ENCODE results near the gene F9. TPM values are rescaled to one million over a fixed set of nuclear protein-coding genes. Genes with fewer than 3 reads are reported as not detected.
"Not testable (repeated sequence)": the region's sequence is repeated elsewhere in the genome, so short reads cannot be mapped to it uniquely, and the experiment has no call there.

Gene F9
- not detected in 2 replicates for total RNA-seq (2014; rRNA removed; shearing (Covaris generic))

- no peak for DNase-seq (ENCODE audit: low spot score)
These were observed at the start of gene F9 for GRCh38 chrX:139530550-139530949. TSS of gene F9 (plus strand) at chrX:139530739. CDS start at chrX:139530765, 26 bp downstream.

GRCh38 chrX:139483699-139484098 lies 46.8 kb upstream of the F9 start:
- no peak for DNase-seq (ENCODE audit: low spot score)

GRCh38 chrX:139484591-139484990 lies 45.9 kb upstream of the F9 start:
- no peak for DNase-seq (ENCODE audit: low spot score)

- no peak for DNase-seq (ENCODE audit: low spot score)
These were observed 35.2 kb upstream of the F9 start for GRCh38 chrX:139495324-139495723.

- no peak for DNase-seq (ENCODE audit: low spot score)
These were observed 24.2 kb upstream of the F9 start for GRCh38 chrX:139506333-139506732.

- DNase-seq (ENCODE audit: low spot score) = no peak
These were observed 22.4 kb upstream of the F9 start for GRCh38 chrX:139508099-139508498.

- DNase-seq (ENCODE audit: low spot score) = no peak
These were observed 12.1 kb upstream of the F9 start for GRCh38 chrX:139518475-139518874.

- DNase-seq (ENCODE audit: low spot score) = not testable (repeated sequence)
These were observed 1.7 kb upstream of the F9 start for GRCh38 chrX:139528829-139529228.

GRCh38 chrX:139532834-139533233 lies 2.3 kb downstream of the F9 start:
- DNase-seq (ENCODE audit: low spot score) = no peak

GRCh38 chrX:139533444-139533843 lies 2.9 kb downstream of the F9 start:
- DNase-seq (ENCODE audit: low spot score) = no peak

- no peak for DNase-seq (ENCODE audit: low spot score)
These were observed 8.6 kb downstream of the F9 start for GRCh38 chrX:139538907-139539790.

- DNase-seq (ENCODE audit: low spot score) = no peak
These were observed 12.1 kb downstream of the F9 start for GRCh38 chrX:139542652-139543051.

GRCh38 chrX:139543920-139544319 lies 13.4 kb downstream of the F9 start:
- DNase-seq (ENCODE audit: low spot score) = no peak

- DNase-seq (ENCODE audit: low spot score) = no peak
These were observed 14.1 kb downstream of the F9 start for GRCh38 chrX:139544591-139544990.

- no peak for DNase-seq (ENCODE audit: low spot score)
These were observed 23.8 kb downstream of the F9 start for GRCh38 chrX:139554376-139554775.

GRCh38 chrX:139554991-139555675 lies 24.6 kb downstream of the F9 start:
- DNase-seq (ENCODE audit: low spot score) = no peak

GRCh38 chrX:139559383-139560042 lies 29.0 kb downstream of the F9 start:
- DNase-seq (ENCODE audit: low spot score) = peak; percentile 77

GRCh38 chrX:139560221-139560620 lies 29.7 kb downstream of the F9 start:
- no peak for DNase-seq (ENCODE audit: low spot score)

GRCh38 chrX:139563251-139563650 lies 32.7 kb downstream of the F9 start:
- DNase-seq (ENCODE audit: low spot score) = no peak

GRCh38 chrX:139566981-139567380 lies 36.4 kb downstream of the F9 start:
- no peak for DNase-seq (ENCODE audit: low spot score)

- DNase-seq (ENCODE audit: low spot score) = no peak
These were observed 50.5 kb downstream of the F9 start for GRCh38 chrX:139581068-139581467.

GRCh38 chrX:139585613-139586012 lies 55.1 kb downstream of the F9 start:
- DNase-seq (ENCODE audit: low spot score) = no peak

Measured in HT-29 (cell line).